ENCODE measurements around the gene BAZ1A.

- TF ChIP-seq CTCF (IDR thresholded peaks at IDR 0.05) (no peak), TCF7L2 (IDR thresholded peaks at IDR 0.05; ENCODE audit: low read depth, low read length) (no peak), SIN3A (IDR thresholded peaks at IDR 0.05; ENCODE audit: borderline replicate concordance, insufficient read depth, low read depth, low read length) (no peak; the same call in 1 of the 2 replicates), POLR2AphosphoS5 (IDR thresholded peaks at IDR 0.05; ENCODE audit: low read depth, low read length) (peak; percentile 25; the same call in 1 of the 2 replicates)
Measured at GRCh38 chr14:34873589-34874385, 1.4 kb downstream of the BAZ1A start.

All from Panc1 (cell line).